GM19239 (cell line): ENCODE measurements around the gene ATP2C2.
"Not testable (repeated sequence)": the region's sequence is repeated elsewhere in the genome, so short reads cannot be mapped to it uniquely, and the experiment has no call there.

Source experiments
- DNase-seq: peaks from one replicate; pipeline ENCODE4 v3.0.0; 2011; ENCODE audit warnings: low spot score; ENCODE audit not compliant: insufficient read length
- FAIRE-seq: peaks from 2 replicates; lab custom pipeline; 2011; peaks lifted over from hg19 to GRCh38; lab: Jason Lieb, UNC

Gene ATP2C2

DNA sequence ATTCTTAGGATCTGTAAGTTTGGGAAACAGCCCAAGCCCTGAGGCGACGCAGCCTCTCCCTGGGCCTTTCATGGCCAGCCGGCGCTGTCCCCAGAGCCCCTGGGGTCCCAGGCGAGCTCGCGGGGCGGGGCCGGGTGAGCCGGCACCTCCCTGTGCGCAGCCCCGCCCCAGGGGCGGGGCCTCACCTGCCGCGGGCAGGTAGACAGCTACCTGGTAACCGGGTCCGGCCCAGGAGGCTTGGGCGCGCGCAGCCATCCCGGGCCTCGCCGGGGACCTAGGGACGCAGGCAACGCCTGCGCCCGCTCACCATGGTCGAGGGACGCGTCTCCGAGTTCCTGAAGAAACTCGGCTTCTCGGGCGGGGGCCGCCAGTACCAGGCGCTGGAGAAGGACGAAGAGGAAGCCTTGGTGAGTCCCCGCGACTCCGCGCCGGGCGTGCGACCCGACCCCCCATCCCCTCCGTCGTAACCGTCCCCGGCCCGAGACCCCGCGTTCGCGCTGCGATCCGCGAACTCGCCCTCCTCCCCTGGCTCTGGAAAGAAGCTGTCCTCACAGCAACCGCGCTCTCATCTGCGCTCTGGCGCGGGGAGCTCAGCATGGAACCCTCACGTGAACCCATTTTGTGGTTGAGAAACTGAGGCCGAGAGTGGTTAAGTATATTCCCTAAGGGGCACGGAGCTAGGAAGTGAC lies at the start of gene ATP2C2:
Gene ATP2C2 (plus strand): TSS at position 231 of the 689 bp plus-strand sequence. CDS start 78 bp downstream, at position 309.
- FAIRE-seq: no peak
- DNase-seq: no peak

- FAIRE-seq (no peak), DNase-seq (no peak)
These were observed 49.1 kb upstream of the ATP2C2 start for GRCh38 chr16:84319146-84319760.

DNA sequence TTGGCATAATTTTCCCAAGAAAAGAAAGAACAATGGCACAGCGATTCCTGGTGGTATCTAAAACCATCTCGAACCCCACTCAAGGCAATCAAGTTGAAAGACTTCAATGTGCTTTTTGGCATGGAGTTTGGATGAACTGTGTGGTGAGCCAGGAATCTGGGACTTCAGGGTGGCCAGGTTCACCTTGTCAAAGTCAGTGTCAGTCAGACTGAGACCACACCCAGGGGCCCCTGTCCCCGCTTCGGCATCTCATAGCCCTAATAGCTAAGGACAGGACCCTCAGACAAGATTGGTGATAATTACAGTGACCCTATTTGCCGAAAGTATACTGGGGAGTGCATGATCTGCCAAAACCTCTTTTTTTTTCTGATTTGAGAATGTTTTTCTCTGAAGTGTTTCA lies 47.8 kb upstream of the ATP2C2 start:
- no peak for DNase-seq
- no peak for FAIRE-seq

GRCh38 chr16:84321932-84322331 lies 46.4 kb upstream of the ATP2C2 start:
- DNase-seq (no peak), FAIRE-seq (no peak)

- DNase-seq: no peak
- no peak for FAIRE-seq
These were observed 45.6 kb upstream of the ATP2C2 start for GRCh38 chr16:84322749-84323148.

- DNase-seq (no peak), FAIRE-seq (no peak)
These were observed 44.7 kb upstream of the ATP2C2 start for GRCh38 chr16:84323606-84324005.

GRCh38 chr16:84324434-84325262 lies 43.7 kb upstream of the ATP2C2 start:
- DNase-seq (no peak), FAIRE-seq (no peak)

GRCh38 chr16:84326545-84326944 lies 41.8 kb upstream of the ATP2C2 start:
- DNase-seq: no peak
- no peak for FAIRE-seq

DNA sequence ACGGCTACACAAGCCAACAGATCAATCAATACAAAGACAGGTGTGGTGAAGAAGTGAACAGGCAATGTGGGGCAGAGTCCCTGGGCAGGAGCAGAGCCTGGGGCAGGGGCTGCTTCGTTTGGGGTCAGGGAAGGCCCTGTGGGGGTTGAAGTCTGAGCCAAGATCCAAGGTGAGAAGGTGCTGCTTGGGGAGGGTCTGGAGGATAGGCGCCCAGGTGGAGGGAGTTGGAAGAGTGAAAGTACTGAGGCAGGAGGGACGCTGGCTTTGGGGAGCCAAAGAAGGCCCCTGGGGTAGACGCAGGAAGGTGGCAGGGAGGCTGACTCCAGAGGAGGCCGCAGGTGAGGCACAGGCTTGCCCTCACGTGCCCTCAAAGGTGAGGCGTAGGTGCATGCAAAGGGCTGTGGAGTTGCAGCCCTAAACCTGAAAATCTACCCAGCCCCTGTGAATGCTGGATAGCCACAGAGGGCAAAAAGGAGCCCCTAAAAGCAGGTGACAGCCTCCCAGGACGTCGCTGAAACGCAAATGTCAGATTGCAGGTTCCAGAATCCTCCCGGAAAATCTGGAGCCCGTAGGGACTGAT lies 40.3 kb upstream of the ATP2C2 start:
- no peak for FAIRE-seq

DNA sequence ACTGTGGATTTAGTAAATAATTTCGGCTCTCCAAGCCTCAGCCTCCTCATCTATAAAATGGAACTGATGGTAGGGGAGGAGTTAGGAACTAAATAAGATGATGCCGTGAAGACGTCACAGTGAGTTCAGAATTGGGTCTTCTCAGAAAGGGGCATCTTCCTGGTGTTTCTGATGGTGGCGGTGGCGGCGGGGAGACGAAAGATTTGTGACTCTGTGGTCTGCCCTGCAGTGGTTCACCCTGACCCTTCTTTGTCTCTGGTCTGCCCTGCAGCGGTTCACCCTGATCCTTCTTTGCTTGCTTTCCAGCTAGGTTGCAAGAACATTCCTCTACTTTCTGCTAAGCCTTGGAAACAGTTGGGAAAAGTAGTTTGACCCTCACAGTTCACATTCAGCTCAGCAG lies 39.3 kb upstream of the ATP2C2 start:
- DNase-seq (no peak), FAIRE-seq (no peak)

More for the DNA sequence above, 40.3 kb upstream of the ATP2C2 start:
- DNase-seq: no peak

GRCh38 chr16:84329843-84330684 lies 38.3 kb upstream of the ATP2C2 start:
- FAIRE-seq (no peak), DNase-seq (no peak)

GRCh38 chr16:84330685-84331050 lies 37.7 kb upstream of the ATP2C2 start:
- DNase-seq (no peak), FAIRE-seq (no peak)

GRCh38 chr16:84331998-84332780 lies 36.1 kb upstream of the ATP2C2 start:
- FAIRE-seq: no peak
- DNase-seq: no peak

DNA sequence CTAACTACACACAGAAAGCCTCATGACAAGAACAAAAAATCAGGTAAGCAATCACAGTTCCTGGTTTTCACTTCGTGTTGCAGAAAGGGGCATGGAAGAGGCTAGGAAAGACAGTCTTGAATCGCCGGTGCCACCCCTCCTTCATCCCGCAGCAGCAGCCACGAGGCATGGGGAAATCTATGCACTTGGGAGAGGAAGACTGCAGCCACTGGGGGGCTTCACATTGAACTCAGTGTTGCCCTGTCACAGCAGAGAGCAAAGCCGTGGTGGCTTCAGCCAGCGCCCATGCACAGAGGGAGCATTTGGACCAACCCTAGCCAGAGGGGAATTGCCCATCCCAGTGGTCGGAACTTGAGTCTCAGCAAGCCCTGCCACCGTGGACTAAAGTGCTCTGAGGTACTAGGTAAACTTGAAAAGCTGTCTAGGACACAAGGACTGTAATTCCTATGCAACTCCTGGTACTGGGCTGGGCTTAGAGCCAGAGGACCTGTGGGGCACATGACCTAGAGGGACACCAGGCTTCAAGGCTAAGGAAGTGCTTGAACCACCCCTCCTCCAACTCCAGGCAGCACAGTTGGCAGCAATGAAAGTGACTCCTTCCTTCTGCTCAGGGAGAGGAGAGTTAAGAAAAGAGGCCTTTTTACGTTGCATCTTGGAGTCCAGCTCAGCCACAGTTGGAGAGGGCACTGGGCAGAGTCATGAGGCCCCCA lies 35.2 kb upstream of the ATP2C2 start:
- DNase-seq (no peak), FAIRE-seq (no peak)

- FAIRE-seq: no peak
- DNase-seq: no peak
These were observed 34.3 kb upstream of the ATP2C2 start for GRCh38 chr16:84334058-84334457.

GRCh38 chr16:84334482-84334881 lies 33.9 kb upstream of the ATP2C2 start:
- DNase-seq (no peak), FAIRE-seq (no peak)

- FAIRE-seq, DNase-seq: not testable (repeated sequence)
These were observed 31.1 kb upstream of the ATP2C2 start for GRCh38 chr16:84337236-84337635.

DNA sequence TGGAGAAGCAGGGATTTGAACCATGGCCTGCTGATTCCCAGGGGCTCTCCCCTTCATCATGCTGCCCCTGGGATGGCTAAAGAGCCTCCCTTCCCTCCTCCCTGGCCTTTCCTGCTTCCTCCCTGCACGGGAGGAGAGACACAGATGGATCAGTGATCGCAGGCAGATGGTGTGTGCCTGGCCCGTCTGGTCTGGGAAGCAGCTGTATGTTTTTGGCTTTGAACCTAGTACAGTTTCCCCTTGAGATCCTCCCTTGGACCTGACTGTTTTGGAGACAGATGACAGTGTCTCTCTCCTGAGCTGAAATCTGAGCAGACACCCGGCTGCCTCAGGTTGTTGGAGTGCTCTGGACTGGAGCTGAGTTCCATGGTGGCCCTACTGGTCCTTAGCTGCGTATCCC lies 29.0 kb upstream of the ATP2C2 start:
- FAIRE-seq (no peak), DNase-seq (no peak)

- DNase-seq: no peak
- no peak for FAIRE-seq
These were observed 28.6 kb upstream of the ATP2C2 start for GRCh38 chr16:84339766-84340165.
